ENCODE data around the gene LRRC8C.

Gene LRRC8C

GRCh38 chr1:89688607-89689006 is 55.7 kb downstream of the LRRC8C start:
- no peak overlapping the region for H3K27ac ChIP-seq
- TF ChIP-seq ZFX (IDR thresholded peaks at IDR 0.05; ENCODE audit: borderline replicate concordance), result no peak
- TF ChIP-seq CTCF (IDR thresholded peaks at IDR 0.05), result no peak

GRCh38 chr1:89689234-89689633 is 56.3 kb downstream of the LRRC8C start:
- H3K27ac ChIP-seq, result no peak overlapping the region
- TF ChIP-seq CTCF (IDR thresholded peaks at IDR 0.05) (no peak), ZFX (IDR thresholded peaks at IDR 0.05; ENCODE audit: borderline replicate concordance) (no peak)

GRCh38 chr1:89690595-89690994 is 57.7 kb downstream of the LRRC8C start:
- H3K27ac ChIP-seq, result no peak overlapping the region
- TF ChIP-seq ZFX (IDR thresholded peaks at IDR 0.05; ENCODE audit: borderline replicate concordance), result no peak
- no peak for TF ChIP-seq CTCF (IDR thresholded peaks at IDR 0.05)

GRCh38 chr1:89692601-89693521 is 59.9 kb downstream of the LRRC8C start:
- no peak for TF ChIP-seq ZFX (IDR thresholded peaks at IDR 0.05; ENCODE audit: borderline replicate concordance)
- no peak for TF ChIP-seq CTCF (IDR thresholded peaks at IDR 0.05)
- H3K27ac ChIP-seq, result no peak overlapping the region

GRCh38 chr1:89695847-89696246 is 62.9 kb downstream of the LRRC8C start:
- TF ChIP-seq ZFX (IDR thresholded peaks at IDR 0.05; ENCODE audit: borderline replicate concordance), result no peak
- TF ChIP-seq CTCF (IDR thresholded peaks at IDR 0.05), result no peak
- H3K27ac ChIP-seq, result no peak overlapping the region

- TF ChIP-seq CTCF (IDR thresholded peaks at IDR 0.05) (no peak), ZFX (IDR thresholded peaks at IDR 0.05; ENCODE audit: borderline replicate concordance) (no peak)
- no peak overlapping the region for H3K27ac ChIP-seq
Observed at GRCh38 chr1:89697383-89697782, 64.5 kb downstream of the LRRC8C start.

GRCh38 chr1:89698020-89698560 is 65.2 kb downstream of the LRRC8C start:
- TF ChIP-seq CTCF (IDR thresholded peaks at IDR 0.05) (no peak), ZFX (IDR thresholded peaks at IDR 0.05; ENCODE audit: borderline replicate concordance) (no peak)
- H3K27ac ChIP-seq, result no peak overlapping the region
